Subcutaneous abdominal adipose tissue (tissue), 5 donors: ENCODE data around the gene DPP8.

Experiments used
- H3K27ac ChIP-seq: one replicate; pipeline ENCODE4 v1.7.0; 2013; ENCODE audit warnings: low read depth, mild to moderate bottlenecking, inconsistent platforms, low read length, moderate library complexity
- H3K27me3 ChIP-seq, 5 donors: one replicate each; pipeline ENCODE4 v1.7.0; 2013; ENCODE audit warnings: low read length in 5 of 5, inconsistent platforms in 1 of 5; ENCODE audit not compliant: control insufficient read depth in 5 of 5, insufficient read depth in 4 of 5
- H3K36me3 ChIP-seq, 5 donors: one replicate each; pipeline ENCODE4 v1.7.0; 2013; ENCODE audit warnings: low read length in 5 of 5; ENCODE audit not compliant: control insufficient read depth in 5 of 5, insufficient read depth in 5 of 5
- H3K4me1 ChIP-seq, 5 donors: one replicate each; pipeline ENCODE4 v1.7.0; 2013; ENCODE audit warnings: low read length in 5 of 5, mild to moderate bottlenecking in 3 of 5, moderate library complexity in 1 of 5; ENCODE audit not compliant: control insufficient read depth in 5 of 5, insufficient read depth in 5 of 5
- H3K4me3 ChIP-seq, 5 donors: one replicate each; pipeline ENCODE4 v1.7.0; 2013; ENCODE audit warnings: low read length in 5 of 5, low read depth in 1 of 5
- H3K9ac ChIP-seq, 5 donors: one replicate each; pipeline ENCODE4 v1.7.0; 2013; ENCODE audit warnings: low read length in 5 of 5, mild to moderate bottlenecking in 4 of 5, moderate library complexity in 3 of 5
- H3K9me3 ChIP-seq, 5 donors: one replicate each; pipeline ENCODE4 v1.7.0; 2013; ENCODE audit warnings: low read length in 5 of 5; ENCODE audit not compliant: control insufficient read depth in 5 of 5
- donor health status: healthy.
- donor health status: healthy.
- donor health status: healthy.
- donor health status: healthy.
- donor health status: healthy.

DPP8 gene

GRCh38 chr15:65447145-65447544, 70.3 kb downstream of the DPP8 start:
- Histone ChIP-seq H3K36me3 (peaks cover 45 to 55% (median 47%) of the 10 kb centered on the region in 5 donors), H3K4me1 (no peaks in the 10 kb centered on the region), H3K27me3 (no peaks in the 10 kb centered on the region), H3K4me3 (no peak overlapping the region), H3K27ac (no peak overlapping the region), H3K9ac (no peak overlapping the region), H3K9me3 (no peaks in the 10 kb centered on the region)

- H3K4me3 ChIP-seq, result no peak overlapping the region
- peaks cover 0 to 4% (median 0%) of the 10 kb centered on the region in 5 donors for H3K27me3 ChIP-seq
- no peaks in the 10 kb centered on the region for H3K36me3 ChIP-seq
- no peaks in the 10 kb centered on the region for H3K9me3 ChIP-seq
- no peak overlapping the region for H3K27ac ChIP-seq
- no peak overlapping the region for H3K9ac ChIP-seq
- H3K4me1 ChIP-seq, result no peaks in the 10 kb centered on the region
These were observed 83.3 kb downstream of the DPP8 start for GRCh38 chr15:65434201-65434600.

GRCh38 chr15:65431731-65432130, 85.8 kb downstream of the DPP8 start:
- Histone ChIP-seq H3K27me3 (peaks cover 0 to 4% (median 0%) of the 10 kb centered on the region in 5 donors), H3K9me3 (no peaks in the 10 kb centered on the region), H3K27ac (no peak overlapping the region), H3K9ac (no peak overlapping the region), H3K4me1 (no peaks in the 10 kb centered on the region), H3K36me3 (no peaks in the 10 kb centered on the region), H3K4me3 (no peak overlapping the region)

- Histone ChIP-seq H3K36me3 (no peaks in the 10 kb centered on the region), H3K9ac (no peak overlapping the region)
These were observed 91.2 kb downstream of the DPP8 start for GRCh38 chr15:65426216-65426853.

GRCh38 chr15:65424683-65425082, 92.8 kb downstream of the DPP8 start:
- Histone ChIP-seq H3K27ac (no peak overlapping the region), H3K36me3 (no peaks in the 10 kb centered on the region), H3K27me3 (peaks cover 3 to 20% (median 11%) of the 10 kb centered on the region in 5 donors), H3K4me3 (no peak overlapping the region), H3K9ac (no peak overlapping the region), H3K4me1 (peaks cover 2 to 25% (median 21%) of the 10 kb centered on the region in 5 donors), H3K9me3 (no peaks in the 10 kb centered on the region)

More at GRCh38 chr15:65426216-65426853, 91.2 kb downstream of the DPP8 start:
- Histone ChIP-seq H3K4me1 (peaks cover 2 to 18% (median 14%) of the 10 kb centered on the region in 5 donors), H3K9me3 (no peaks in the 10 kb centered on the region), H3K4me3 (no peak overlapping the region), H3K27ac (no peak overlapping the region), H3K27me3 (peaks cover 0 to 10% (median 3%) of the 10 kb centered on the region in 5 donors)

- H3K4me1 ChIP-seq, result peaks cover 2 to 25% (median 21%) of the 10 kb centered on the region in 5 donors
- no peaks in the 10 kb centered on the region for H3K36me3 ChIP-seq
- H3K9me3 ChIP-seq, result no peaks in the 10 kb centered on the region
- peaks cover 3 to 24% (median 11%) of the 10 kb centered on the region in 5 donors for H3K27me3 ChIP-seq
- no peak overlapping the region for H3K27ac ChIP-seq
- no peak overlapping the region for H3K9ac ChIP-seq
- H3K4me3 ChIP-seq, result no peak overlapping the region
These were observed 93.4 kb downstream of the DPP8 start for GRCh38 chr15:65423976-65424679.

GRCh38 chr15:65423150-65423975, 94.1 kb downstream of the DPP8 start:
- H3K9me3 ChIP-seq, result no peaks in the 10 kb centered on the region
- no peaks in the 10 kb centered on the region for H3K36me3 ChIP-seq
- H3K4me1 ChIP-seq, result peaks cover 2 to 25% (median 21%) of the 10 kb centered on the region in 5 donors
- H3K27me3 ChIP-seq, result peaks cover 4 to 27% (median 11%) of the 10 kb centered on the region in 5 donors
- H3K9ac ChIP-seq, result no peak overlapping the region
- H3K4me3 ChIP-seq, result peak overlapping the region in 4 of 5 donors; percentile 29 to 55 (median 38)
- no peak overlapping the region for H3K27ac ChIP-seq

- Histone ChIP-seq H3K9me3 (no peaks in the 10 kb centered on the region), H3K9ac (peak overlapping the region in 4 of 5 donors; percentile 27 to 59 (median 42)), H3K27ac (no peak overlapping the region), H3K4me1 (peaks cover 2 to 25% (median 23%) of the 10 kb centered on the region in 5 donors), H3K36me3 (no peaks in the 10 kb centered on the region), H3K4me3 (peak overlapping the region; percentile 61 to 73 (median 69)), H3K27me3 (peaks cover 12 to 37% (median 18%) of the 10 kb centered on the region in 5 donors)
These were observed 95.9 kb downstream of the DPP8 start for GRCh38 chr15:65421360-65422215.

- Histone ChIP-seq H3K4me3 (peak overlapping the region in 4 of 5 donors; percentile 61 to 73 (median 70)), H3K9me3 (no peaks in the 10 kb centered on the region), H3K4me1 (peaks cover 2 to 25% (median 23%) of the 10 kb centered on the region in 5 donors), H3K27me3 (peaks cover 12 to 41% (median 22%) of the 10 kb centered on the region in 5 donors), H3K36me3 (no peaks in the 10 kb centered on the region), H3K27ac (no peak overlapping the region), H3K9ac (peak overlapping the region in 2 of 5 donors; percentile 50 to 52)
These were observed 96.5 kb downstream of the DPP8 start for GRCh38 chr15:65420975-65421359.
